Measurements from ENCODE around the gene EML1. TPM values are rescaled to one million over a fixed set of nuclear protein-coding genes. Genes with fewer than 3 reads are reported as not detected.

The EML1 gene
- total RNA-seq, 1 experiment from 2014 or later: 5.4 TPM

GRCh38 chr14:99875836-99876235 is 82.6 kb downstream of the EML1 start:
- DNase-seq (ENCODE audit: low read depth): no peak
- in situ Hi-C loops (cut with HindIII; ENCODE audit: low pct_unique_long_range_greater_than_20kb, low sequenced_read_pairs): no loop called here

- in situ Hi-C loops (cut with HindIII; ENCODE audit: low pct_unique_long_range_greater_than_20kb, low sequenced_read_pairs): no loop called here
Observed at GRCh38 chr14:99876406-99876805, 83.2 kb downstream of the EML1 start.

GRCh38 chr14:99878563-99878962 is 85.3 kb downstream of the EML1 start:
- DNase-seq (ENCODE audit: low read depth): no peak
- in situ Hi-C loops (cut with HindIII; ENCODE audit: low pct_unique_long_range_greater_than_20kb, low sequenced_read_pairs): no loop called here

More at GRCh38 chr14:99876406-99876805, 83.2 kb downstream of the EML1 start:
- no peak for DNase-seq (ENCODE audit: low read depth)

- in situ Hi-C loops (cut with HindIII; ENCODE audit: low pct_unique_long_range_greater_than_20kb, low sequenced_read_pairs): no loop called here
- no peak for DNase-seq (ENCODE audit: low read depth)
Observed at GRCh38 chr14:99879401-99880295, 86.4 kb downstream of the EML1 start.

- DNase-seq (ENCODE audit: low read depth): no peak
- in situ Hi-C loops (cut with HindIII; ENCODE audit: low pct_unique_long_range_greater_than_20kb, low sequenced_read_pairs): no loop called here
Observed at GRCh38 chr14:99880651-99881420, 87.6 kb downstream of the EML1 start.

GRCh38 chr14:99883866-99884650 is 90.8 kb downstream of the EML1 start:
- in situ Hi-C loops (cut with HindIII; ENCODE audit: low pct_unique_long_range_greater_than_20kb, low sequenced_read_pairs): no loop called here
- no peak for DNase-seq (ENCODE audit: low read depth)

GRCh38 chr14:99884834-99885648 is 91.8 kb downstream of the EML1 start:
- DNase-seq (ENCODE audit: low read depth): peak; percentile 38
- in situ Hi-C loops (cut with HindIII; ENCODE audit: low pct_unique_long_range_greater_than_20kb, low sequenced_read_pairs): no loop called here

GRCh38 chr14:99885649-99885958 is 92.4 kb downstream of the EML1 start:
- in situ Hi-C loops (cut with HindIII; ENCODE audit: low pct_unique_long_range_greater_than_20kb, low sequenced_read_pairs): no loop called here
- DNase-seq (ENCODE audit: low read depth): no peak

- in situ Hi-C loops (cut with HindIII; ENCODE audit: low pct_unique_long_range_greater_than_20kb, low sequenced_read_pairs): no loop called here
- no peak for DNase-seq (ENCODE audit: low read depth)
Observed at GRCh38 chr14:99887407-99887806, 94.2 kb downstream of the EML1 start.

GRCh38 chr14:99888149-99888548 is 94.9 kb downstream of the EML1 start:
- no peak for DNase-seq (ENCODE audit: low read depth)
- in situ Hi-C loops (cut with HindIII; ENCODE audit: low pct_unique_long_range_greater_than_20kb, low sequenced_read_pairs): no loop called here

- no peak for DNase-seq (ENCODE audit: low read depth)
- in situ Hi-C loops (cut with HindIII; ENCODE audit: low pct_unique_long_range_greater_than_20kb, low sequenced_read_pairs): no loop called here
Observed at GRCh38 chr14:99889268-99889667, 96.1 kb downstream of the EML1 start.

GRCh38 chr14:99891266-99891665 is 98.1 kb downstream of the EML1 start:
- no peak for DNase-seq (ENCODE audit: low read depth)
- in situ Hi-C loops (cut with HindIII; ENCODE audit: low pct_unique_long_range_greater_than_20kb, low sequenced_read_pairs): no loop called here

GRCh38 chr14:99891900-99892299 is 98.7 kb downstream of the EML1 start:
- DNase-seq (ENCODE audit: low read depth): no peak
- in situ Hi-C loops (cut with HindIII; ENCODE audit: low pct_unique_long_range_greater_than_20kb, low sequenced_read_pairs): no loop called here

- in situ Hi-C loops (cut with HindIII; ENCODE audit: low pct_unique_long_range_greater_than_20kb, low sequenced_read_pairs): no loop called here
- DNase-seq (ENCODE audit: low read depth): no peak
Observed at GRCh38 chr14:99892406-99892805, 99.2 kb downstream of the EML1 start.

GRCh38 chr14:99896361-99896760 is 103.1 kb downstream of the EML1 start:
- no peak for DNase-seq (ENCODE audit: low read depth)
- in situ Hi-C loops (cut with HindIII; ENCODE audit: low pct_unique_long_range_greater_than_20kb, low sequenced_read_pairs): no loop called here

GRCh38 chr14:99899578-99900178 is 106.5 kb downstream of the EML1 start:
- no peak for DNase-seq (ENCODE audit: low read depth)
- in situ Hi-C loops (cut with HindIII; ENCODE audit: low pct_unique_long_range_greater_than_20kb, low sequenced_read_pairs): no loop called here

GRCh38 chr14:99902925-99903324 is 109.7 kb downstream of the EML1 start:
- DNase-seq (ENCODE audit: low read depth): no peak
- in situ Hi-C loops (cut with HindIII; ENCODE audit: low pct_unique_long_range_greater_than_20kb, low sequenced_read_pairs): no loop called here

- no peak for DNase-seq (ENCODE audit: low read depth)
- in situ Hi-C loops (cut with HindIII; ENCODE audit: low pct_unique_long_range_greater_than_20kb, low sequenced_read_pairs): no loop called here
Observed at GRCh38 chr14:99904506-99904905, 111.3 kb downstream of the EML1 start.
